Suprapubic skin (tissue), 4 donors: Measurements from ENCODE around the gene PTPRN2.

Experiments
- EP300 ChIP-seq: sonication (generic); formaldehyde crosslinking; IDR thresholded peaks from one replicate; pipeline ENCODE4 v1.6.1; 2017; ENCODE audit warnings: antibody characterized with exemption
- POLR2A ChIP-seq, 2 donors: fragments of 450-650 bp; IDR thresholded peaks; one replicate each; pipeline ENCODE4 v1.6.1; 2017; ENCODE audit warnings: antibody characterized with exemption in 2 of 2, mild to moderate bottlenecking in 2 of 2, moderate library complexity in 2 of 2
- POLR2AphosphoS5 ChIP-seq, 3 donors: sonication (generic); formaldehyde crosslinking; IDR thresholded peaks; one replicate each; pipeline ENCODE4 v1.6.1; 2017; ENCODE audit warnings: antibody characterized with exemption in 3 of 3
- TF ChIP-seq, protein P1 (sequence below), 2 donors: fragments of 200-600 bp in 1 of 2; fragments of 450-650 bp in 1 of 2; sonication (generic) in 1 of 2; IDR thresholded peaks; one replicate each; pipeline ENCODE4 v1.5.1; 2016 to 2019; ENCODE audit warnings: antibody characterized with exemption in 2 of 2, mild to moderate bottlenecking in 1 of 2, moderate library complexity in 1 of 2

DNA sequence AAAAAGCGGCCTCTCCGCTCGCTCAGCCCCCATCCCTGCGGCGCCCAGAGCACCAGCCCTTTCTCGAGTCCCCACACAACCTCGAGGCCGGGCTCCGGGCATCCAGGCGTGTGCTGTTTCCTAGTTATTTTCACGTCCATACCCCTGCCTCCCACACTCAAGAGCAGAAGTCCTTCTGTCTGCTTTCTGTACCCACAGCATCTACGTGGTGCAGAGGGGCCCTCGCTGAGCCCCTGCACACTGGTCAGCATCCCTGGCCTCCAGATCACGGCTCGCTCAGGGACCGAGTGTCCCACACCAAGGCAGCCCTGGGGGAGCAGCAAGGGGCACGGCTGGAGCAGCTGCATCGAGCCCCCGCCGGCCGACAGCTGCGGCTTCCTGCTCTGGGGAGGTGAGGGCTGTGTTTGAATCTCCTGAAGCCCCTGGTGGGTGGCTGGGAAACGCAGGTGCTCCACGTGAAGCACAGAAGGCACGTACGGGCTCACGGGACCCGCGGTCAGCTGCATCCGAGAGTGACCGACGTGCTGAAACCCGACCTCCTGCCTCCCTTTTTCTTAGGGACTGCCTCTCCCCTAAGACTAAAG lies 917.8 kb downstream of the PTPRN2 start:
- TF ChIP-seq, protein P1, sequence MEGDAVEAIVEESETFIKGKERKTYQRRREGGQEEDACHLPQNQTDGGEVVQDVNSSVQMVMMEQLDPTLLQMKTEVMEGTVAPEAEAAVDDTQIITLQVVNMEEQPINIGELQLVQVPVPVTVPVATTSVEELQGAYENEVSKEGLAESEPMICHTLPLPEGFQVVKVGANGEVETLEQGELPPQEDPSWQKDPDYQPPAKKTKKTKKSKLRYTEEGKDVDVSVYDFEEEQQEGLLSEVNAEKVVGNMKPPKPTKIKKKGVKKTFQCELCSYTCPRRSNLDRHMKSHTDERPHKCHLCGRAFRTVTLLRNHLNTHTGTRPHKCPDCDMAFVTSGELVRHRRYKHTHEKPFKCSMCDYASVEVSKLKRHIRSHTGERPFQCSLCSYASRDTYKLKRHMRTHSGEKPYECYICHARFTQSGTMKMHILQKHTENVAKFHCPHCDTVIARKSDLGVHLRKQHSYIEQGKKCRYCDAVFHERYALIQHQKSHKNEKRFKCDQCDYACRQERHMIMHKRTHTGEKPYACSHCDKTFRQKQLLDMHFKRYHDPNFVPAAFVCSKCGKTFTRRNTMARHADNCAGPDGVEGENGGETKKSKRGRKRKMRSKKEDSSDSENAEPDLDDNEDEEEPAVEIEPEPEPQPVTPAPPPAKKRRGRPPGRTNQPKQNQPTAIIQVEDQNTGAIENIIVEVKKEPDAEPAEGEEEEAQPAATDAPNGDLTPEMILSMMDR (IDR thresholded peaks at IDR 0.05): no peak
- TF ChIP-seq EP300 (no peak), POLR2AphosphoS5 (IDR thresholded peaks at IDR 0.05) (no peak), POLR2A (IDR thresholded peaks at IDR 0.05) (no peak)
